Left ventricle myocardium inferior (tissue), 1 donor: Measurements from ENCODE around the gene KCNMB2. TPM values are rescaled to one million over a fixed set of nuclear protein-coding genes. Genes with fewer than 3 reads are reported as not detected.

ENCODE experiments used
- DNase-seq: peaks from one replicate; pipeline ENCODE4 v3.0.0-alpha.2; 2020
- H3K27ac ChIP-seq: fragments of 200-600 bp; replicated peaks from 2 replicates; pipeline ENCODE4 v1.8.0; 2021
- H3K27me3 ChIP-seq: fragments of 200-600 bp; 2 replicates; pipeline ENCODE4 v1.8.0; 2021; ENCODE audit warnings: low read depth
- H3K36me3 ChIP-seq: fragments of 200-600 bp; 2 replicates; pipeline ENCODE4 v1.8.0; 2021
- H3K4me1 ChIP-seq: fragments of 200-600 bp; 2 replicates; pipeline ENCODE4 v1.8.0; 2021
- H3K4me3 ChIP-seq: fragments of 200-600 bp; 2 replicates; pipeline ENCODE4 v1.8.0; 2021; ENCODE audit warnings: mild to moderate bottlenecking, moderate library complexity
- H3K9me3 ChIP-seq: fragments of 200-600 bp; replicated peaks from 2 replicates; pipeline ENCODE4 v1.8.0; 2021
- CTCF ChIP-seq: fragments of 200-600 bp; IDR thresholded peaks from 2 replicates; pipeline ENCODE4 v1.8.0; 2021; ENCODE audit warnings: antibody characterized with exemption, mild to moderate bottlenecking, borderline replicate concordance
- intact Hi-C: fragments of 100-400 bp; cut with micrococcal nuclease; formaldehyde crosslinking; loops from one replicate; pipeline ENCODE4 v1.11.0; 2022
- total RNA-seq: library from RNA; stranded (reverse); fragmentation: NEBNext Ultra II Directional; extraction: Animal tissue kit (Norgen Biotek cat#: 25700); gene quantifications from one replicate; pipeline ENCODE4 v1.2.1, GENCODE V29; 2021
- donor health status: DM: no; HTN: yes; CAD: no; lungs with severe emphysema.

Gene KCNMB2
- total RNA-seq, 1 donor from 2014 or later, result 2.1 TPM

- H3K36me3 ChIP-seq, result peaks cover 4% of the 10 kb centered on the region
- intact Hi-C loops, result no loop called here
- DNase-seq, result no peak
- H3K9me3 ChIP-seq, result peaks cover 35% of the 10 kb centered on the region
- H3K27me3 ChIP-seq, result no peaks in the 10 kb centered on the region
- H3K27ac ChIP-seq, result no peak overlapping the region
- no peak for TF ChIP-seq CTCF
- peaks cover 9% of the 10 kb centered on the region for H3K4me1 ChIP-seq
- H3K4me3 ChIP-seq, result no peak overlapping the region
These were observed 163.1 kb downstream of the KCNMB2 start for GRCh38 chr3:178699364-178699763.

- Histone ChIP-seq H3K9me3 (peaks cover 33% of the 10 kb centered on the region), H3K4me1 (peaks cover 9% of the 10 kb centered on the region), H3K27me3 (no peaks in the 10 kb centered on the region), H3K4me3 (no peak overlapping the region), H3K27ac (no peak overlapping the region), H3K36me3 (peaks cover 4% of the 10 kb centered on the region)
- TF ChIP-seq CTCF, result no peak
- intact Hi-C loops, result no loop called here
- no peak for DNase-seq
These were observed 163.6 kb downstream of the KCNMB2 start for GRCh38 chr3:178699810-178700209.

- DNase-seq, result no peak
- Histone ChIP-seq H3K27ac (no peak overlapping the region), H3K4me3 (no peak overlapping the region), H3K27me3 (no peaks in the 10 kb centered on the region), H3K36me3 (peaks cover 4% of the 10 kb centered on the region), H3K4me1 (peaks cover 24% of the 10 kb centered on the region), H3K9me3 (peaks cover 2% of the 10 kb centered on the region)
- TF ChIP-seq CTCF, result no peak
- intact Hi-C loops, result no loop called here
These were observed 167.2 kb downstream of the KCNMB2 start for GRCh38 chr3:178703268-178703975.

- DNase-seq, result no peak
- H3K9me3 ChIP-seq, result no peaks in the 10 kb centered on the region
- no peaks in the 10 kb centered on the region for H3K27me3 ChIP-seq
- H3K36me3 ChIP-seq, result no peaks in the 10 kb centered on the region
- no peak overlapping the region for H3K27ac ChIP-seq
- intact Hi-C loops, result no loop called here
- H3K4me3 ChIP-seq, result no peak overlapping the region
- no peak for TF ChIP-seq CTCF
- H3K4me1 ChIP-seq, result peaks cover 24% of the 10 kb centered on the region
These were observed 169.7 kb downstream of the KCNMB2 start for GRCh38 chr3:178705925-178706324.

GRCh38 chr3:178706411-178706810 lies 170.2 kb downstream of the KCNMB2 start:
- intact Hi-C loops, result no loop called here
- TF ChIP-seq CTCF, result no peak
- Histone ChIP-seq H3K27me3 (no peaks in the 10 kb centered on the region), H3K9me3 (no peaks in the 10 kb centered on the region), H3K4me1 (peaks cover 24% of the 10 kb centered on the region), H3K36me3 (no peaks in the 10 kb centered on the region), H3K4me3 (no peak overlapping the region), H3K27ac (no peak overlapping the region)
- no peak for DNase-seq
